Suppressor macrophage (primary cell): ENCODE measurements around the gene LTB4R.
A peak's percentile ranks its signal among the peaks of the same experiment; 100 is the strongest.

Experiments used
- DNase-seq, 4 experiments: peaks; one replicate each; pipeline ENCODE4 v3.0.0-alpha.2; 2020 to 2022

The LTB4R gene

DNA sequence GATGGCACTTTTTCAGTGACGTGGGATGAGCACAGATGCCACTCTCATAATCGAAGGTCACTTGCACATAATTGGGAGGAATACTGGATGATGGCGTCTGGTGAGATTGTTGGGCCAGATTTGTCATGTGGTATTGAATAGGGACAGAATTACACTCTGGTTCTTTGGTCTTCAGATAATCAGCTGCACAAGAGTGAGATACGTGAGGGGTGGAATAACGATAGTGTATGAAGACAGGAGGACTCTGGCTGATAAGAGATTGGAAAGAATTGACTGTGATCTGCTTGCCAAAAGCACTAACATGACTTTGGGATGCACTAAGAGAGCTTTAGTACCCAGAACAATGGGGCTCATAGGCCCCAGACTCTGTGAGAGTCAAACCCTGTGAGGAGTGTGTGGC is 32.9 kb upstream of the LTB4R start:
- DNase-seq: no peak

DNA sequence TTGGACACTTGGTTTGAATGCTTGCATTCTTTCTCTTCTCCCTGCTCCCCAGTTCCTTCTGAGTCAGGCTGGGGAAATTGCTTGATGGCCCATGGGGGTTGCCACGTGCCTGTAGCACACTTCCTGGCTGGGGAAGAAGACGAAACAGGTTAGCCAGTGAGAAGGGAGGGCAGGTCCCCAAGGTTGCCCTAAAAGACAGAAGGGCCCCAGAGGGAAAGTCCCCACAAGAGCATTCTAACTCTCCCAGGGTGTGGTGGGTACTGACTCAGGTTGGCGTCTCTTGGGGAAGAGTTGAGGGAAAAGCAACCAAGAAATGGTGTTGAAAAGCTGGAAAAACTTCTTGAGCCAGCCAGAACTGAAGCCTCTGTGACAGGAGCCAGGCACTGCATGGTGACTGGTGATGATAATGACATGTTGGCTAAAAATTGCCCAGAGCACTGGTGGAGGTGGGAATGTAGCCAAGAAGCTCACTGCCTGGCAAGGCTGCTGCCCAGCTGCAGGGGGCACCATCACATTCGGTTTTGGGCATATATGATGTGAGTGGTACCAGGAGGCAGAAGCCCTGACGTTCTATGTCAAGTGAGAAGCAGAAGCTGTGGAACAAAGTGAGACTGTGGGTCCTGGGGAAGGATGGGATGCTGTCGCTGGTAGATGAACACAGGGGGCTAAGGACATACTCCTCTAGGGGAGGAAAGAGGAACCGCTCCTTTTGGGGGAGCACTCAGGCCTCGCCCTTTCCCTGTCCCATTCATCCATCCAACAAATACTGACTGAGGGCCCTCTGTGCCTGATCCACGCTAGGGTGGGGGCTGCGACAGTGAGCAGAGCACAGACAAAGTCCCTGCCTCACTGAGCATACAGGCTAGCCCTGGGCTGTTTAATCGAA is 31.8 kb upstream of the LTB4R start:
- peak; percentile 48 to 70 (median 64) for DNase-seq

DNA sequence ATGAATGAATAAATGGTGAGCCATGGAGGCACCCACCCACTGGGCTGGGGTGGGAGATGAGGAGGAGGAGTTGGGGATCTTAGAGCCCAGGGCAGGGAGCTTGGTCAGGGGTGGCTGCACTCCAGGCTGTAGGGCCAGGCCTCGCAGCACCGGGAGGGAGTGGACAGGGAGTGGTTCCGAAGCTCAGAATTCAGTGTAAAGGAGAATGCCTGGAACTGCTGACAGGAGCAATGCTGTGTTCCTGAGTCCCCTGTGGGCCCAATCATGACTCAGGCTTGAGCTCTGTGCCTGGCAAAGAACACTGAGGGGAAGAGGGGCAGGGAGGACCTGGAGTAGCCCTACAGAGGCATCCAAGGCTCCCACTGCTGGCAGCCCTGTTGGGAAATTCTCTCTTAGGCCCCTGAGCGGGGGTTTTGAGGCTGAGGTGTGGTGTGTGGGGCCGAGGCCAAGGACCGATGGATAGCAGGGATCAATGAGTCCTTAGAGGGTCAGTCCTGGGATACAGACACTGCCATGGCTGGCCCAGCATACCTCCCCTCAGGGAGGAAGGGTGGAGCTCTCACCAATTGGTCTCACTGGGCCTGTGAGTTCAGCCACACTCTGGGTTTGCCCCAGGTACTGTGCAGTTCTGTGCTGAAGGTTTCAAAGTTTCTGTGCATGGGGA is 30.4 kb upstream of the LTB4R start:
- DNase-seq: peak in 3 of 4 experiments; percentile 21 to 23 (median 21)

DNA sequence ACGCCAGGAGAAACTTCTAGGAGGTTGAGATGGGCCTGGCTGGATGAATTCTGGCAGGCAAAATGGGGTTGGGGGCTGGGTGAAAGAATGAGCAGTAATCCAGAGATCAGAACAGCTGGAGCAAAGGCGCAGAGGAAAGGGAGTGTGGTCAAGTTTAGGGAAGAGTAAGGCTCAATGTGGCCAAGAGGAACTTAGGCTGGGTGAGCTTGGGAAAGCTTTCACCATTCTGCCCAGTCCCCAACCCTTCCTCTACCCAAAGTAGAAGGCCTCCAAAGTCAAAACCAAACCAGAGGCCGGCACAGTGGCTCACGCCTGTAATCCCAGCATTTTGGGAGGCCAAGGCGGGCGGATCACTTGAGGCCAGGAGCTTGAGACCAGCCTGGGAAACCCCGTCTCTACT is 29.7 kb upstream of the LTB4R start:
- peak; percentile 35 to 75 (median 66) for DNase-seq

DNA sequence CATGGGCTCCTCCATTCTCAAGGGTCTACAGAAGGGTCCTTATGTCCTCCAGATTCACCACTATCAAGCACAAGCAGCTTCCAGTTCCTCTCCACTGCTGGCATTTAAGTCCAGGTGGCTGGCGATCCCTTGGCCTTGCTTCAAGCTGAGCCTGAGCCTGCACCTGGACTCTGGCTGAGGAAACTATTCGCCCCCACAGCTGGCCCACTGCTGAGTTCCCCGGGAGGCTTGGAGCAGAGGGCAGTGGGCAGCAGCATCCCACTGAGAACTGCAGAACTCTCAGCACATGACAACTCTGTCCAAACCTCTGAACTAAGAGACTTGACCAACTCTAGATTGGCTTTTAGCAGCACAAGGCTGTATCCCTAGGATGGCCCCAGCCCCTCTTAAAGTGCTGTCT is 28.6 kb upstream of the LTB4R start:
- peak in 2 of 4 experiments; percentile 53 to 60 for DNase-seq

DNA sequence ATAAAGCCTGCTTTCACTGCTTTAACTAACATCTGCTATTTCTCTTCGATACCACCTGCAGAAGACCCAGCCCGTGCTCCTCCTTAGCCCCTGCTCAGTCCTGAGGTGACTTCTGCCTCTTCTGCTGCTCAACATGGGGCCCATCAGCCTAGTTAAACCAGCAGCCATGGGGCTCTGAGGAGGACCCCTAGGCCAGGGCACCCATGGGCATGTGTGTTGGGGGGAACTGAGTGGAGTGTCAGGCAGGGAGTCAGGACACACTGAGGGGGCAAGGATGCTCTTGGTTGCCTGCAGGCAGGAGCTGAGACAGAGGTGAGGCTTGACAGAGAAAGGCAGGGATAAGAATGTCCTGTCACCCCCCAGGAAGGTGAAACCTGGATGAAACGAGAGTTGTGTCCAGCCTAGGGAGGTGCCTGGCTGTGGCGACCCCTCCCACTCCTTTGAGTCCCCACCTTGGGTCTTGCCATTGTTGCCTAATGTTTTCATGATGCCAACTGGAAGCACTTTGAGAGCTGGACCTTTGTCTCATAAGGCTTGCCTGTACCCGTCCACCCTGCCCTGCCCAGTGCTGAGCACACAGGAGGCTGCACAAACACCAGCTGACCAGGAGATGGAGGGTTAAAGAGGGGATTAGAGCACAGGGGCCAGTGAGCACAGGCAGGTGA is 27.4 kb upstream of the LTB4R start:
- no peak for DNase-seq

DNA sequence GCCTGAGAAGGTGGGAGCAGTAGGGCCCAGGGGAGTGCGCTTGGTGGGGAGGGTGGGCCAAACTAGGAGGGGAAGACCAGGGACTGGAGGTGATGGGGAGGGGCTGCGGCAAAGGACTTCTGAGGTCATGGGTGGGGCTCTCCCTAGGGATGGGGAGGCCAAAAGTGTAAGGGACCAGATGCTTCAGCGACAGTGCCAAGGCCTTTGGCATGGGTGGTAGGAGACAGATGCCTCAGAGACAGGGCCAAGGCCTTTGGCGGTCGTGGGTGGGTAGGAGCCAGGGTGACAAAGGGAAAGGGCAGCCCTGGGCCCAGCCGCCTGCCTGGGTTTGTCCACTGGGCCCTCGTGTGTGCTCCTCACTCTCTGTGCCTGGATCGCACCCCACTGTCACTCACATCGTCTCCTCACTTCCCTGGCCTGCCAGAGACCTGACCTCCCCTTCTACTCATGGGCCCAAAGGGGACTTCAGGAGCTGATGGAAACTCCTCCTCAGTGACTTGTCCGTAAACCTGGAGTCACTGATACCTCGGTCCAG is 26.7 kb upstream of the LTB4R start:
- DNase-seq: no peak

DNA sequence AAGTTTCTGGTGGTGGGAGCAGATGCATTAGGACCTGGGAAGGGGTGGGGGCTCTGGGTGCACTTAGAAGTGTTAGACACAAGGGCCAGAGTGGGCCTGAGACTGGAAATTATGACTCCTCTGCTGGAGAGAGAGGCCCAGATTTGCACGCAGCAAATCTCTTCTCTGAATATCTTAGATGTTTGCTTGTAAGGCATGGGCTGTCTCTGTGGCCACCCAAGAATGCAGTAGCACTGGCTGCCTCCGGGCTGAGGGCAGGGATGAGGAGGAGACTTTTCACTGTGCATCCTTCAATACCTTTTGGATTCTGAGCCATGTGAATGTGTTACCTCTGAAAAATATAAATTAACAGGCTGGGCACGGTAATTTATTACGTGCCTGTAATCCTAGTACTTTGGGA is 26.0 kb upstream of the LTB4R start:
- DNase-seq: no peak

DNA sequence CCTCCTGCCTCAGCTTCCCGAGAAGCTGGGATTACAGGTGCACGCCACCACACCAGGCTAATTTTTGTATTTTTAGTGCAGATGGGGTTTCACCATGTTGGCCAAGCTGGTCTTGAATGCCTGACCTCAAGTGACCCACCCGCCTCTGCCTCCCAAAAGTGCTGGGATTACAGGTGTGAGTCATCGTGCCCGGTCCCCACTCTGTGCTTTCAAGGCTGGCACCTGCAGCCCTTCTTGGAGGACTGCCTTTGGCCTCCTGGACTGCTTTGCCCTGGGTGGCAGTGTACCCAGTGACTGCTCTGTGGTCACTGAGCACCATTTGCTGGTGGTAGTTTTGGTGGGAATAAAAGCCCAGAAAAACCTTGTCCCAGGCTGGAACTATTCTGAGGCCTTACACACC is 24.3 kb upstream of the LTB4R start:
- no peak for DNase-seq

DNA sequence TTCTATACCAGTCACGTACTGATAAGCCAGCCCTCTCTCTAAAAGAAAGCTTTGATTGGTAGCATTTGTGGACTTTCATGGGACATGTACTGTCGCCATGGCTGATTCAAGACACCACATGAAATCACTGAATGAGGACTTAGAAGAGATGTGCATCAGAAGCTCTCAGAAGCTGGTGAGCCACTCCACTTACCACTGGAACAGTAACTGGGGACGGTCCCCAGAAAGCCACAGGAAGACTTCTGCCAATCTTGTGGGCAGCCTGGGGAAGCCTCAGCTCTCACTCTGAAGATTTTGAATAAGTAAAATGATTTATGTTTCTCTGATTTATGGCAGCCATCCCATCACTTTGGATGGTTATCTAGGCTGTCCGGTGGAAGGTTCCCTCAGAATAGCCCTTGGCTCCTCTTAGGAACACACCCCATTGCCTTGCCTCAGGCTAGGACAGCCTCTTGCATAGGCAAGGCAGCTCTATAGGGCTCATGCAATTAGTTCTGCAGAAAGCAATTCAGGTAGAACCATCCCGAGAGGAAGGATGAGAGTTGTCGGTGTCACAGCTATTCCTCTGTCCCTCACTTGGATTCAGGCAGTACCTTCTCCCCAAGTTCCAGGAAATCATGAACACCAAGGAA is 21.5 kb upstream of the LTB4R start:
- no peak for DNase-seq

DNA sequence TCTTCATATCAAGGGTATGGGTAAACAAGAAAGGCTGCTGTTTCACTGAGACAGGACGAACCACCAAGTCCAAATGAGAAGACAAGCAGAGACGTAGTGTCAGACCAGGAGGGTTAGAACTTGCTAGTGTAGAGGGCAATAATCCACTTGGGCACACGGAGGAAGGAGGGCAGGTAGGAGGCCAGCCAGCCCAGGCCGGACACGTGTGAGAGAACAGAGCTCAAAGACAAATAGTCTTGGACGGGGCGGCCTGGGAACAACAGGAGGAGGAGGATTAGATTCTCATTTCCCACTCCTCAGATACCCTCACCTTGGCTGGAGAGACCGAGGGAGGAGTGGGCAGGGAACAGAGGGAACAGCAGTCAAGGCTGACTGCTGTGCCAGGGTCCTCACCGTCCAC is 20.6 kb upstream of the LTB4R start:
- DNase-seq: no peak

DNA sequence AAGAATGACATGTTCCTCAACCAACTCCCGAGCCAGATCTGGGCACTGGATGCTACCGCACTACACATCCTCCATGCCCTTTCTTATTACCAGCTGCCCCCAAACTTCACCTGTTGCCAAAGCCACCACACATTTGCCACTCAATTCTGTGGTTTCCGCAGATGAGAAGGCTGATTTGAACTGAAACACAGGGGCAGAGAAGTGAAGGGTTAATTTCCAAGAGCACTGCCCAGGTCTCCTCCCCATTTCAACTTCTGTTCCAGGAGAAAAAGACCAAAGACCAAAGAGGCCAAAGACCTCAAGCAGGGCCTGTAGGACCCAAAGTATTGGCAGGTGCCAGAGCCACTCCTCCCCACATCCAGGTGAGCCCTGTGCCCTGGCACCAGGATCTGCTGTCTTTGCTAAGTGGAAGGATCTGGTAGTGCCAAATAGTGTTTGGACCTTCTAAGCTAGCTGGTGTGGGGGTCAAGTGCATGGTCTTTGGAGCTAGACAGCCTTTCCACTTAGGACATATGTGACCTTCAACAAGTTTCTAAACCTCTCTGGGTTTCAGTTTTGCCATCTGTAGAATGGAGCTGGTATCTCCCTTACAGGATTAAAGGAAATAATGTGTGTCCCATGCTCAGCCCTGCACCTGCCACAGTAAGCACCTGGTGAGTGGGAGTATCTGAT is 19.7 kb upstream of the LTB4R start:
- DNase-seq: no peak

DNA sequence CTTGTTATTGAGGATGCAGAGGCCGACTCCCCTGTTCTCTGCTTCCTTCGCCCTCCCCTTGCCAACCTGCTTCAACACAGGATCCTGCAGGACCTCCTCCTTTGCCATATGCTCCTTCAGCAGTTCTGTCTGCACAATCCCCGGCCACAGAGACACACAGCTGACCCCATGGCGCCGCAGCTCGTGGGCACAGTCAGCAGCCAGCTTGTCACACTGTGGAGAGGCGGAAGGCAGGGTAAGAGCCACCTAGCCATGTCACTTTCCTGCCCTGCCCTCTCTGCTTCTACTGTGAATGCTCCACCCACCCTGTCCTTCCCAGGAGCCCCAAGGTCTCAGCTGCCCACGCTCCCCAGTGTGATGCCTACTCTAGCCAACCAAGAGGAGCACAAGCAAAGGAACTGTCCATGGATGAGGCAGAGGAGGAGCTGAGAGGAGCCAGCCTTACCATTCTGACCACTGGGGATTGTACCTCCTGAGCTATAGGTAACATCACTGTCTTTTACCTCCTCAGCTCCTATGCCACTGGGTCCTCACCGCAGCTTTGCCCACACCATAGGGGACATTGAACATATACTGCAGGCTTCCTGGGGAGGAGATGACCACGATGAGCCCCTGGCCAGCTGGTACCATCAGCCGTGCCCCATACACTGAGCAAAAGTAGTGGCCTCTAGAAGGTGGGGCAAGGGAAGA is 19.0 kb upstream of the LTB4R start:
- peak in 1 of 4 experiments; percentile 45 for DNase-seq

DNA sequence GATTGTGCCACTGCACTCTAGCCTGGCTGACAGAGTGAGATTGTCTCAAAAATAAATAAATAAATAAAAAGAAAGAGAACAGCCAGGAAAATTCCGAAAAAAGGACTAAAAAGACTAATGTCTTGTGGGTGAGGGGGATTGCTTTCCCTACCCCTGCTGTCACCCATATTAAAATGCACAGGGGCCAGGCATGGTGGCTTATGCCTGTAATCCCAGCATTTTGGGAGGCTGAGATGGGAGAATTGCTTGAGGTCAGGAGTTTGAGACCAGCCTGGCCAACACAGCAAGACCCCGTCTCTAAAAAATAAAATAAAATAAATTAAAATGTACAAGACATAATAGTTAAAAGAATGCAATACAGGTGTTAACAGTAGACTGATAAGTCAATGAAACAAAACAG is 17.8 kb upstream of the LTB4R start:
- DNase-seq: no peak

DNA sequence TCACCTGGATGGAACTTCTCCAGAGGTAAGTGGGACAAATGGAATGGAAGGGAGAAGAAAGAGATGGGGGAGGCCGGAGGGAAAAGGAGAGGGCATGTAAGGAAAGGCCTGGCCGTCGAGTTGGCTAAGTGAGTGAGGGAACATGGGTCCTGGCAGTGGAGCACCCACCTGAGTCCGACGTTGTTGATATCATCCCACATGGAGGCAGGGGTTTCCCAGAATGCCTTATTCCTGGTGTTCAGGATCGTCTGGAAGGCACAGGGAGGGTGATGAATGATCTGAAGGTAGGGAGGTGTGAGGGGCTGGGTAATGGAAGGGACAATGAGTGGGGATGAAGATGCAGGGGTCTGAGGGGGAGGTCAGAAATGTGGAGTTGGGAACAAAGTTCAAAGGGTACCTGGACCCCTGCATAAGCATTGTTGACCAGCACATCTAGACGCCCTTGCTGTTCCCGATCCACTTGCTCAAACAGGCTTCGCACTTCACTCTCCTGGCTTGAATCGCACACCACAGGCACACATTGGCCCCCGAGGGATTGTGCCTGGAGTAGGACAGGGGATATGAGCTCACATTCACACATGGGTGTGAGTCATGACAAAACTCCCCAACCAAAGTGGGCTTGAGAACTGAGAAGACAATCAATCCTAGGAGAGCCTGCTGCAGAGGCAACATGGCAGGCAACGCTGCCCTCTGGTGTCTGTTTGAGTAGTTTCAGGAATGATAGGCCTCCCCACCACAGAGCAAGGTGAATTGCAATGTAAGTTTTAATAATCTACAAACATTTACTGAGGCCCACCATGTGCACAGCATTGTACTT is 14.8 kb upstream of the LTB4R start:
- DNase-seq: peak; percentile 86 to 93 (median 90)

DNA sequence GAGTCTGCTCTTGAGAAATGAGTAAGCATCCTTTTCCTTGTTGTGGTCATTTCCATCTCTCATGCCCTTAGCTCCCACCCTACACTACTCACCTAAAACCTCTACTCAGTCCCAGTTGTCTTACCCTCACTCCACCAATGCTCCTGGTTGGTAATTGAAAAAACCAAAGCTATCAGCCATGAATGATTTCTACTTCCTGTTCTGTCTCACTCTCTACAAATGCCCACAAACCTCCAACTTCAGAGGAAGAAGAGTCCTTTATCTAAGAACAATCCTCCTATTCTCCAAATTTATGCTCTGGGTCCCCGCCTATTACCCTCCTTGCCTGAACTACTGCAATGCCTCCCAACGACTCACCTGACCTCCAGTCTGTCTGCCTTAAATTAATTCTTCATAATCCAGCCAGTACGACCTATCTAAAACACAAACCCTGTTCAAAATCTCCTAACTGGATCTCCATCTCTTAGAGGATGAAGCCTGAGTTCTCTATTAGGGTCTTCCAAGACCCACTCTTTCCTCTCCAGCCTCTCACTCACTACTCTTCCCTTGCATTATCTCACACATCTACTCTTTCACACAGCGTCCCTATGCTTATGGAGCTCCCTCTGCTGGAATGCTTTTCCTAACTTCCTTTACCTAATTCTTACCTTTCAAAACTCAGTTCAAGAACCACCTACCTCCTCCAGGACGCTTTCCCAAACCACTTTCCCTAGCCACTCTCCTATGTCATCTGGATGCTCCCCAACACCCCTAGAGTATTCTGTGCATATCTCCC is 13.9 kb upstream of the LTB4R start:
- DNase-seq: peak; percentile 38 to 64 (median 46)

DNA sequence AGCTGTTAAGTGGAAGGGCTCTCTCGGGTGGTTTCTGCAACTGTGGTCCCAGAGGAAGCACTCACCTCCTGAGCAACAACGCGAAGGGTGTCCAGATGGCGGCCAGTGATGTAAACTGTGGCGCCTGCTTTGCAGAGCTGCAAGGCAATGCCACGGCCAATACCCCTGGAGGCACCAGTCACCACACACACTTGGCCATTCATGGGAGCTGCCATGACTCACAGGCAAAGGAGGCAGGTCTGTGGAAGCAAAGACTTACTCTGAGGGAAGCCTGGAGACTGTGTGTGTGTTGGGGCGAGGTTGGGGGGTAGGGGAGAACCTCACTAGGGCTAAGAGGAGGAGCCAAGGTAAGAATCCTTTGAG is 12.4 kb upstream of the LTB4R start:
- peak; percentile 32 to 61 (median 36) for DNase-seq

DNA sequence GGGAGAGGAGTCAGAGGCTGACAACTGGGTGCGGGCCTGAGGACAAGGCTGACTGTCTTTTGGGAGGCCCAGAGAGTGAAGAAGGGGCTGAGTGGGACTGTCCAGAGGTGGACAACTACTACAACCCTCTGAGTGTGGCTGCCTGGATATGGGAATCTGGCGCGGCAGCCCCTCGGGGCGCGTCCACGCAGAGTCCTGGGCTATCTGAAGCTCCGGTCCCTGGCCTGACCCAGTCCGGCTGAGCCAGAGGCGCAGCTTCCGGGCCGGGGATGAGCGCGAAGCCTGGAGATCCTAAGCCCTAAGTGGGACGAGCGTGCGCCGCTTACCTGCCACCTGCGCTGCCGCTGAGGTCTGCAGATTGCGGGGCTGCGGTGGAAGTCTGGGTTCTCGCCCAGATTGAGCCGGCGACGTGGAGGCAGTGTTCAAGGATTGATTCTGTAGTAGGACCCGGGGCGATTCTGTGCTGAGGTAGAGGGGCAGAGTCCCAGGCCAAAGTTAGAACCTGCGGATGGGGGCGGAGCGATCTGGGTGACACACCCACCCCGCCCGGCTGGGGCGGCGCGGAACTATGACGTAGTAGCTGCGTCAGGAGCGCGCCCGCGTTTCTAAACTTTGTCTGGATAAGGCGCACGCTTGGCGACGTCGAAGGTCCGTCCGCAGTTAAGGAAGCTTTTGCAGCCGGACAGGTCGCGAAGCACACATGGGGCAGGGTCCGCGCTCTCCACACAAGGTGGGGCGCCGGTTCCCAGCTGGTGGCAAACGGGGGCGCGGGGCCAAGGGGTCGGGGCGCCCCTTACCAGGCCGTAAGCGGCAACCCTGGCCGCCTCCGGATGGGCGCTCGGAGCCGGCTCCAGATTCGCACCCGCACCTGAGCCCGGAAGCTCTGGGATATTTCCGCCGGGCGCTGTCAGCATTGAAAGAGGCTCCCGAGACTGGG is 11.8 kb upstream of the LTB4R start, which contains the start of the genes DHRS1 and NOP9:
Gene DHRS1 (minus strand): TSS at position 526 of the 937 bp plus-strand sequence. CDS start 674 bp downstream, outside the sequence.
Gene NOP9 (plus strand): TSS at position 596 of the 937 bp plus-strand sequence. CDS start 105 bp downstream, at position 701.
- peak; percentile 94 to 97 (median 97) for DNase-seq
